Erythroblast (primary cell): ENCODE results near the gene KIF6.

Source experiments
- GATA1 ChIP-seq: IDR thresholded peaks from 2 replicates; pipeline ENCODE4 v1.6.1; 2011; ENCODE audit warnings: low read depth, mild to moderate bottlenecking, control low read depth, low read length, moderate library complexity
- POLR2A ChIP-seq: IDR thresholded peaks from 2 replicates; pipeline ENCODE4 v1.6.1; 2011; ENCODE audit warnings: mild to moderate bottlenecking, low read length

DNA sequence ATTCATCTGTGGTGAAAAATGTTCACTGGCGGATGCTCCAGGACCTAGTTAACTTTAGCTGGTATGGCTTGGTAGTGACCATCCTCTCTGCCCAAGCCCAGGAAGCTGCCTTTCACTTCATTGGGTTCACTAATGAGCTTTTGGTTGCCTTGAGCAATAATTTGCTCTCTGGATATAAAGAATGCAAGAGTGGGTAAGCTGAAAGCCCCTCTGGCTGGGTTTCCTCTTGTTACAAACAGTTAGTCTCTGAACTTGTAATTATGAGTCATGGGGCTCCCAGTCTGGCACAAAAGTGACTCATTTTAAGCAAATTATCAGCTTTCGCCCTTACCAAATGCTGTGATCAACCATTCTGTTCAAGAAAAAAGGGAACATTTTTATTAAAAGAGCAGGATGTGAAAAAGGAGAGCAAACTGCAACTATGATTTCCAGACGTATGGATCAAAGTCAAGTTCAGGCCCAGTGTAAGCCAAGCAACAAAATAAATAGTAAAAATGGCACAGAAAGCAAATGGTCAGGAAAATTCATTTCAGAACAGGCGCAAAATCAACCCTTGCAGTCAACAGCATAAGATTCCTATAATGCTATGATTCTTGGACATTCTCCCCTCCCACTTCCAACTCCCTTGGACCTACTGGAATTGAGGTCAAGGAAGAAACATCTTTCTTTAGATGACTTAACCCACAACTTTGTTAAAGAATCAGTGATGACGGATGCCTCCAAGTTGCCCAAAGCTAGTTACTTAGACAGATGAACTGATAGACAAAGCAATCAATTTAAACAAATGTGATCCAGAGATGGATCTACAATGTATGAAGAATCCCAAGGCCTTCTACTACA, 272.7 kb downstream of the KIF6 start:
- no peak for TF ChIP-seq POLR2A
- TF ChIP-seq GATA1, result no peak
